HCT116 (cell line): ENCODE measurements around the gene KCNQ4.

Experiments used
- EGR1 ChIP-seq: IDR thresholded peaks from 2 replicates; pipeline ENCODE4 v1.6.1; 2012; ENCODE audit warnings: low read depth
- EZH2 ChIP-seq: fragments of 200-600 bp; sonication (generic); IDR thresholded peaks from 2 replicates; pipeline ENCODE4 v1.6.1; 2017; ENCODE audit warnings: antibody characterized with exemption, mixed run types
- POLR2A ChIP-seq: IDR thresholded peaks from 2 replicates; pipeline ENCODE4 v1.7.0; 2011; ENCODE audit warnings: borderline replicate concordance; ENCODE audit not compliant: insufficient read depth, insufficient read length; ENCODE audit errors: extremely low read depth
- SIN3A ChIP-seq: IDR thresholded peaks from 2 replicates; pipeline ENCODE4 v1.6.1; 2012; ENCODE audit warnings: low read depth
- SRF ChIP-seq: IDR thresholded peaks from 2 replicates; pipeline ENCODE4 v1.6.1; 2012; ENCODE audit warnings: low read depth
- ZFX ChIP-seq: fragments of 450-650 bp; IDR thresholded peaks from 2 replicates; pipeline ENCODE4 v1.6.1; 2017
- ZNF274 ChIP-seq: fragments of 200-500 bp; sonication (Bioruptor generic); IDR thresholded peaks from 2 replicates; pipeline ENCODE4 v1.6.1; 2014; ENCODE audit warnings: mild to moderate bottlenecking, low read depth, low read length, inconsistent platforms
- TF ChIP-seq, protein P1 (sequence below): IDR thresholded peaks from 2 replicates; pipeline ENCODE4 v1.6.1; 2011; ENCODE audit warnings: mild to moderate bottlenecking, low read length, moderate library complexity; ENCODE audit not compliant: insufficient replicate concordance; ENCODE audit errors: extremely low read depth
- TF ChIP-seq, protein P2 (sequence below), 3 experiments: fragments of 200-600 bp in 1 of 3; sonication (generic) in 1 of 3; IDR thresholded peaks in 2 of 3; conservative IDR thresholded peaks in 1 of 3; 2 replicates each; pipeline ENCODE4 v1.5.1; 2012 to 2017; ENCODE audit warnings: low read depth in 2 of 3, low read length in 2 of 3, antibody characterized with exemption in 1 of 3, borderline replicate concordance in 1 of 3, control low read depth in 1 of 3, mild to moderate bottlenecking in 1 of 3, mixed read lengths in 1 of 3, mixed run types in 1 of 3, moderate library complexity in 1 of 3; ENCODE audit not compliant: insufficient read depth in 1 of 3
- TF ChIP-seq, protein P3 (sequence below): IDR thresholded peaks from 2 replicates; pipeline ENCODE4 v1.6.1; 2012; ENCODE audit warnings: low read depth
- TF ChIP-seq, protein P4 (sequence below): IDR thresholded peaks from 2 replicates; pipeline ENCODE4 v1.6.1; 2012

DNA sequence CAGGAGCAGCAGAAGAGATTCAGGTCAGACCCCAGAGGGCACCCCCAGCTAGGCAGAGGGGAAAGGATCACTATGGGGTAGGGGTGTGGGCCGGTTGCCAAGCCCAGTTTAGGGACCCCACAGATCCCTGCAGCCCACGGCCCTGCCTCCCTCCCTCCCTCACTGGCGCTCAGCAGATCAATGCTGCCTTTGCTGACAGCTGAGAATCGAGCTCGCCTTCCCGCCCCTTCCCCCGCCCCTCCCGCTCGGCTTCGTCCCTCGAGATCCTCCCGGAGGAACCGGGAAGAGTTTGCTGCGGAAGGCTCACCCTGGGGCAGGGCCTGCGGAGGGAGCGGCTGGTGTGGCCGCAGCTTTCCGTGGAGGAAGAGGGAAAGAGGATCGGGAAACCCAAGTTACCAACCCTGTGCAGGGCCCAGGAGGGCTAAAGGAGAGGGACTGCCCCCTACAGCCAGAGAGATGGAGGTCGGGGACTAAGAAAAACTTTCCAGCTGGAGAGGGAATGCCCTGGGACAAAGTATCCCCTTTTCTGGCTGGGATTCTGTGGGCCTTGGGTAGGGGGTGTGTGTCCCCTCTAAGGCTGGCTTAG, 1.1 kb upstream of the KCNQ4 start:
- TF ChIP-seq, protein P1, sequence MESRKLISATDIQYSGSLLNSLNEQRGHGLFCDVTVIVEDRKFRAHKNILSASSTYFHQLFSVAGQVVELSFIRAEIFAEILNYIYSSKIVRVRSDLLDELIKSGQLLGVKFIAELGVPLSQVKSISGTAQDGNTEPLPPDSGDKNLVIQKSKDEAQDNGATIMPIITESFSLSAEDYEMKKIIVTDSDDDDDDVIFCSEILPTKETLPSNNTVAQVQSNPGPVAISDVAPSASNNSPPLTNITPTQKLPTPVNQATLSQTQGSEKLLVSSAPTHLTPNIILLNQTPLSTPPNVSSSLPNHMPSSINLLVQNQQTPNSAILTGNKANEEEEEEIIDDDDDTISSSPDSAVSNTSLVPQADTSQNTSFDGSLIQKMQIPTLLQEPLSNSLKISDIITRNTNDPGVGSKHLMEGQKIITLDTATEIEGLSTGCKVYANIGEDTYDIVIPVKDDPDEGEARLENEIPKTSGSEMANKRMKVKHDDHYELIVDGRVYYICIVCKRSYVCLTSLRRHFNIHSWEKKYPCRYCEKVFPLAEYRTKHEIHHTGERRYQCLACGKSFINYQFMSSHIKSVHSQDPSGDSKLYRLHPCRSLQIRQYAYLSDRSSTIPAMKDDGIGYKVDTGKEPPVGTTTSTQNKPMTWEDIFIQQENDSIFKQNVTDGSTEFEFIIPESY = no peak
- TF ChIP-seq, protein P2, sequence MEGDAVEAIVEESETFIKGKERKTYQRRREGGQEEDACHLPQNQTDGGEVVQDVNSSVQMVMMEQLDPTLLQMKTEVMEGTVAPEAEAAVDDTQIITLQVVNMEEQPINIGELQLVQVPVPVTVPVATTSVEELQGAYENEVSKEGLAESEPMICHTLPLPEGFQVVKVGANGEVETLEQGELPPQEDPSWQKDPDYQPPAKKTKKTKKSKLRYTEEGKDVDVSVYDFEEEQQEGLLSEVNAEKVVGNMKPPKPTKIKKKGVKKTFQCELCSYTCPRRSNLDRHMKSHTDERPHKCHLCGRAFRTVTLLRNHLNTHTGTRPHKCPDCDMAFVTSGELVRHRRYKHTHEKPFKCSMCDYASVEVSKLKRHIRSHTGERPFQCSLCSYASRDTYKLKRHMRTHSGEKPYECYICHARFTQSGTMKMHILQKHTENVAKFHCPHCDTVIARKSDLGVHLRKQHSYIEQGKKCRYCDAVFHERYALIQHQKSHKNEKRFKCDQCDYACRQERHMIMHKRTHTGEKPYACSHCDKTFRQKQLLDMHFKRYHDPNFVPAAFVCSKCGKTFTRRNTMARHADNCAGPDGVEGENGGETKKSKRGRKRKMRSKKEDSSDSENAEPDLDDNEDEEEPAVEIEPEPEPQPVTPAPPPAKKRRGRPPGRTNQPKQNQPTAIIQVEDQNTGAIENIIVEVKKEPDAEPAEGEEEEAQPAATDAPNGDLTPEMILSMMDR (IDR thresholded peaks at IDR 0.05 in 2 of 3, conservative IDR thresholded peaks at IDR 0.05 in 1 of 3; ENCODE audit: borderline replicate concordance in 1 of 3, insufficient read depth in 1 of 3, low read depth in 2 of 3, low read length in 2 of 3) = no peak
- TF ChIP-seq SIN3A = no peak
- TF ChIP-seq SRF = no peak
- no peak for TF ChIP-seq ZNF274
- TF ChIP-seq, protein P3, sequence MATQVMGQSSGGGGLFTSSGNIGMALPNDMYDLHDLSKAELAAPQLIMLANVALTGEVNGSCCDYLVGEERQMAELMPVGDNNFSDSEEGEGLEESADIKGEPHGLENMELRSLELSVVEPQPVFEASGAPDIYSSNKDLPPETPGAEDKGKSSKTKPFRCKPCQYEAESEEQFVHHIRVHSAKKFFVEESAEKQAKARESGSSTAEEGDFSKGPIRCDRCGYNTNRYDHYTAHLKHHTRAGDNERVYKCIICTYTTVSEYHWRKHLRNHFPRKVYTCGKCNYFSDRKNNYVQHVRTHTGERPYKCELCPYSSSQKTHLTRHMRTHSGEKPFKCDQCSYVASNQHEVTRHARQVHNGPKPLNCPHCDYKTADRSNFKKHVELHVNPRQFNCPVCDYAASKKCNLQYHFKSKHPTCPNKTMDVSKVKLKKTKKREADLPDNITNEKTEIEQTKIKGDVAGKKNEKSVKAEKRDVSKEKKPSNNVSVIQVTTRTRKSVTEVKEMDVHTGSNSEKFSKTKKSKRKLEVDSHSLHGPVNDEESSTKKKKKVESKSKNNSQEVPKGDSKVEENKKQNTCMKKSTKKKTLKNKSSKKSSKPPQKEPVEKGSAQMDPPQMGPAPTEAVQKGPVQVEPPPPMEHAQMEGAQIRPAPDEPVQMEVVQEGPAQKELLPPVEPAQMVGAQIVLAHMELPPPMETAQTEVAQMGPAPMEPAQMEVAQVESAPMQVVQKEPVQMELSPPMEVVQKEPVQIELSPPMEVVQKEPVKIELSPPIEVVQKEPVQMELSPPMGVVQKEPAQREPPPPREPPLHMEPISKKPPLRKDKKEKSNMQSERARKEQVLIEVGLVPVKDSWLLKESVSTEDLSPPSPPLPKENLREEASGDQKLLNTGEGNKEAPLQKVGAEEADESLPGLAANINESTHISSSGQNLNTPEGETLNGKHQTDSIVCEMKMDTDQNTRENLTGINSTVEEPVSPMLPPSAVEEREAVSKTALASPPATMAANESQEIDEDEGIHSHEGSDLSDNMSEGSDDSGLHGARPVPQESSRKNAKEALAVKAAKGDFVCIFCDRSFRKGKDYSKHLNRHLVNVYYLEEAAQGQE = no peak
- TF ChIP-seq POLR2A = no peak
- no peak for TF ChIP-seq ZFX
- TF ChIP-seq, protein P4, sequence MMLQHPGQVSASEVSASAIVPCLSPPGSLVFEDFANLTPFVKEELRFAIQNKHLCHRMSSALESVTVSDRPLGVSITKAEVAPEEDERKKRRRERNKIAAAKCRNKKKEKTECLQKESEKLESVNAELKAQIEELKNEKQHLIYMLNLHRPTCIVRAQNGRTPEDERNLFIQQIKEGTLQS = no peak
- TF ChIP-seq EZH2 = no peak
- no peak for TF ChIP-seq EGR1
